Mesenchymal stem cell (in vitro differentiated cells and primary cell): ENCODE measurements around the gene CFAP161.

Source experiments
- DNase-seq: peaks from one replicate; pipeline ENCODE4 v3.0.0-alpha.2; 2013
- H2AFZ ChIP-seq: one replicate; pipeline ENCODE4 v1.6.1; 2013; ENCODE audit warnings: low read depth, mild to moderate bottlenecking, control low read depth, inconsistent platforms, low read length, moderate library complexity
- H2AK5ac ChIP-seq: 2 replicates; pipeline ENCODE4 v1.6.1; 2013; ENCODE audit warnings: low read length, moderate library complexity, mild to moderate bottlenecking, inconsistent platforms; ENCODE audit not compliant: severe bottlenecking
- H2BK120ac ChIP-seq: one replicate; pipeline ENCODE4 v1.6.1; 2013; ENCODE audit warnings: low read depth, mild to moderate bottlenecking, inconsistent platforms, low read length, moderate library complexity
- H2BK12ac ChIP-seq, 2 experiments: one replicate each; pipeline ENCODE4 v1.6.1; 2013; ENCODE audit warnings: inconsistent platforms in 2 of 2, low read length in 2 of 2, mild to moderate bottlenecking in 2 of 2, moderate library complexity in 2 of 2, control low read depth in 1 of 2
- H2BK15ac ChIP-seq: one replicate; pipeline ENCODE4 v1.6.1; 2013; ENCODE audit warnings: mild to moderate bottlenecking, low read depth, inconsistent platforms; ENCODE audit not compliant: poor library complexity, severe bottlenecking
- H2BK5ac ChIP-seq: 2 replicates; pipeline ENCODE4 v1.6.1; 2013; ENCODE audit warnings: low read depth, mild to moderate bottlenecking, low read length, control low read depth, inconsistent platforms; ENCODE audit not compliant: poor library complexity, severe bottlenecking
- H3K14ac ChIP-seq, 2 experiments: one replicate each; pipeline ENCODE4 v1.6.1; 2013; ENCODE audit warnings: inconsistent platforms in 2 of 2, low read length in 2 of 2, control low read depth in 1 of 2, mild to moderate bottlenecking in 1 of 2, moderate library complexity in 1 of 2
- H3K18ac ChIP-seq, 2 experiments: one replicate each; pipeline ENCODE4 v1.6.1; 2013; ENCODE audit warnings: inconsistent platforms in 2 of 2, low read length in 2 of 2, control low read depth in 1 of 2, low read depth in 1 of 2, mild to moderate bottlenecking in 1 of 2
- H3K23ac ChIP-seq, 2 experiments: one replicate each; pipeline ENCODE4 v1.6.1; 2013; ENCODE audit warnings: inconsistent platforms in 2 of 2, low read length in 2 of 2, mild to moderate bottlenecking in 2 of 2, moderate library complexity in 2 of 2, control low read depth in 1 of 2
- H3K27ac ChIP-seq: 2 replicates; pipeline ENCODE4 v1.5.1; 2013; ENCODE audit warnings: mild to moderate bottlenecking, moderate library complexity, low read length, control low read depth, inconsistent platforms; ENCODE audit not compliant: poor library complexity, severe bottlenecking
- H3K27me3 ChIP-seq, 2 experiments: 2 replicates each; pipeline versions ENCODE4 v1.6.1 to v1.7.0; 2013; ENCODE audit warnings: low read length in 2 of 2, mild to moderate bottlenecking in 2 of 2, moderate library complexity in 2 of 2, control low read depth in 1 of 2, inconsistent platforms in 1 of 2; ENCODE audit not compliant: control insufficient read depth in 1 of 2, insufficient read depth in 1 of 2
- H3K36me3 ChIP-seq, 2 experiments: 2 replicates each; pipeline versions ENCODE4 v1.6.1 to v1.7.0; 2013; ENCODE audit warnings: low read length in 2 of 2, control low read depth in 1 of 2, inconsistent platforms in 1 of 2, low read depth in 1 of 2, mild to moderate bottlenecking in 1 of 2; ENCODE audit not compliant: insufficient read depth in 2 of 2, control insufficient read depth in 1 of 2
- H3K4ac ChIP-seq, 2 experiments: one replicate each; pipeline ENCODE4 v1.6.1; 2013; ENCODE audit warnings: inconsistent platforms in 2 of 2, low read length in 2 of 2, mild to moderate bottlenecking in 2 of 2, moderate library complexity in 2 of 2, control low read depth in 1 of 2, low read depth in 1 of 2
- H3K4me1 ChIP-seq: 2 replicates; pipeline ENCODE4 v1.6.1; 2013; ENCODE audit warnings: low read depth, low read length, control low read depth; ENCODE audit not compliant: control insufficient read depth, insufficient read depth
- H3K4me2 ChIP-seq: 2 replicates; pipeline ENCODE4 v1.6.1; 2013; ENCODE audit warnings: low read length, mild to moderate bottlenecking, inconsistent platforms; ENCODE audit not compliant: poor library complexity, severe bottlenecking
- H3K4me3 ChIP-seq, 2 experiments: 2 replicates each; pipeline versions ENCODE4 v1.5.1 to v1.7.0; 2013; ENCODE audit warnings: low read length in 2 of 2, mild to moderate bottlenecking in 2 of 2, control low read depth in 1 of 2, low read depth in 1 of 2; ENCODE audit not compliant: insufficient read depth in 1 of 2
- H3K79me1 ChIP-seq: replicated peaks from 2 replicates; pipeline ENCODE4 v1.6.1; 2013; ENCODE audit warnings: mild to moderate bottlenecking, control low read depth, low read length, inconsistent platforms; ENCODE audit not compliant: poor library complexity, severe bottlenecking
- H3K9ac ChIP-seq: 2 replicates; pipeline ENCODE4 v1.7.0; 2013; ENCODE audit warnings: mild to moderate bottlenecking, low read length, moderate library complexity
- H3K9me3 ChIP-seq: 2 replicates; pipeline ENCODE4 v1.7.0; 2013; ENCODE audit warnings: mild to moderate bottlenecking, low read length; ENCODE audit not compliant: control insufficient read depth
- H4K8ac ChIP-seq: one replicate; pipeline ENCODE4 v1.6.1; 2013; ENCODE audit warnings: inconsistent platforms, mild to moderate bottlenecking, low read length, moderate library complexity
- H4K91ac ChIP-seq: one replicate; pipeline ENCODE4 v1.6.1; 2013; ENCODE audit warnings: mild to moderate bottlenecking, low read length, inconsistent platforms
- WGBS: methylation state at CpG from one replicate; pipeline ENCODE4 v1.1.7; 2013; ENCODE audit warnings: mixed read lengths; 5-methylcytosine and 5-hydroxymethylcytosine counted together

The CFAP161 gene

DNA sequence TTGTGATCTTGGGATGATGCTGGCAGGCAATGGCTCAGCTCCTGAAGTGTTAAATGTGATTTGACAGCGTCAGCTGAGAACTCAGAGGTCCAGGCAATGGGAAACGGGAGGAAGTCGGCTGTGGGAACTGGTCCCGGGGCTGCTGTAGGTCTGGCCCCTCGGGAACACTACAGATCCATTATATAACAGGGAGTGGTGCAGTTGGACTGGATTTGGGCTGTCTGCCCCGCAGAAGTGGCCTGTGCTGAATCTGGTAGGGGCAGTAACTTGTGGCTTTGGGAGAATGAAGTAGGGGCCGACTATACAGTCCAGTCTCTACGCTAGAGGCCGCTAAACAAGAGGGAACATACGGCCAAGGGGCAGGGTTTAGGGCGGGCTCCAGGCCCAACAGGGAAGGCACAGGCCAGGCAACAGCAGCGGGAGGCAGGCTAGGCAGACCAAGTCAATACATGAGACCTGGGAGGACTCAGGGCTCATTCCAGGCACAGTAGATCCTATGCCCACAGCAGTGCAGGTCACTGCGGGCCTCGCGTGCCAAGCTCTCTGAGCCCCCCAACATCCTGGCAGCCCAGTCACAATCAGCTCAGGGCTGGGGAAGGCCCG is 42.3 kb downstream of the CFAP161 start:
- WGBS: 75% methylated on average over 15 of the region's 16 CpGs
- H2BK12ac ChIP-seq: no peak overlapping the region
- H2BK15ac ChIP-seq: no peak overlapping the region
- H3K36me3 ChIP-seq: no peaks in the 10 kb centered on the region
- H3K27ac ChIP-seq: no peak overlapping the region
- no peak overlapping the region for H2BK5ac ChIP-seq
- H2BK120ac ChIP-seq: no peak overlapping the region
- no peak overlapping the region for H3K14ac ChIP-seq
- no peak overlapping the region for H3K18ac ChIP-seq
- H2AK5ac ChIP-seq: no peak overlapping the region
- no peak overlapping the region for H3K4ac ChIP-seq
- H3K27me3 ChIP-seq: peaks cover 0 to 13% of the 10 kb centered on the region in 2 experiments
- no peaks in the 10 kb centered on the region for H3K79me1 ChIP-seq
- H3K9me3 ChIP-seq: no peaks in the 10 kb centered on the region
- H3K23ac ChIP-seq: no peak overlapping the region
- no peak overlapping the region for H3K4me2 ChIP-seq
- H4K91ac ChIP-seq: no peak overlapping the region
- no peak overlapping the region for H3K4me3 ChIP-seq
- H3K9ac ChIP-seq: peak overlapping the region; percentile 66
- no peak for DNase-seq
- H2AFZ ChIP-seq: no peak overlapping the region
- no peak overlapping the region for H4K8ac ChIP-seq
- H3K4me1 ChIP-seq: no peaks in the 10 kb centered on the region

- no peak overlapping the region for H2BK15ac ChIP-seq
- H2AFZ ChIP-seq: no peak overlapping the region
- H4K91ac ChIP-seq: no peak overlapping the region
- 50% methylated on average over 1 of the region's 2 CpGs for WGBS
- no peak overlapping the region for H3K9ac ChIP-seq
- no peaks in the 10 kb centered on the region for H3K9me3 ChIP-seq
- H3K27me3 ChIP-seq: peaks cover 0 to 9% of the 10 kb centered on the region in 2 experiments
- no peak overlapping the region for H3K27ac ChIP-seq
- no peak overlapping the region for H3K23ac ChIP-seq
- no peak for DNase-seq
- H3K4me3 ChIP-seq: no peak overlapping the region
- H3K4ac ChIP-seq: no peak overlapping the region
- H3K4me1 ChIP-seq: no peaks in the 10 kb centered on the region
- no peak overlapping the region for H2AK5ac ChIP-seq
- no peaks in the 10 kb centered on the region for H3K79me1 ChIP-seq
- no peak overlapping the region for H4K8ac ChIP-seq
- H2BK5ac ChIP-seq: no peak overlapping the region
- no peak overlapping the region for H3K4me2 ChIP-seq
- H3K18ac ChIP-seq: no peak overlapping the region
- H3K14ac ChIP-seq: no peak overlapping the region
- H2BK12ac ChIP-seq: no peak overlapping the region
- no peak overlapping the region for H2BK120ac ChIP-seq
- no peaks in the 10 kb centered on the region for H3K36me3 ChIP-seq
Observed at GRCh38 chr15:81178365-81178764, 44.3 kb downstream of the CFAP161 start.

DNA sequence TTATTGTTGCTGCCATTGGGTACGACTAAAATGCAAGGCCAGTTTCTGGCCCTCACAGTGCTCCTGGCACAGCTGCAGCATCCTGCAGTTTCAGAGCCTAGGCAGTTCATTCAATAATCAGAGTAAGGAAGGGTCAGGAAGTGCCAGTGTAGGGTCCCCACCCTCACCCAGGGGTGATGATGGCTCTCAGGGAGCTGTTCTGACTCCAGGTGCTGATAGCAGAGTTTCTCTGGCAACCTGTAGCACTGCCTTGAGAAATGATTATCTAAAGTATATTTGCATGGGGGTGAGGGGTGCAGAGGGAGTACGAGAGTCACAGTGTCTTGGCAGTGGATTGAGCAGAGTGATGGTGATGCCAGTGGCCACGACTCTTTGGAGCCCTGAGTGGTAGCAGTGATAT is 47.1 kb downstream of the CFAP161 start:
- Histone ChIP-seq H2BK12ac (no peak overlapping the region), H4K8ac (no peak overlapping the region), H3K9ac (no peak overlapping the region), H4K91ac (no peak overlapping the region), H3K27ac (no peak overlapping the region), H3K4me3 (no peak overlapping the region), H3K27me3 (no peaks in the 10 kb centered on the region), H3K14ac (no peak overlapping the region), H3K4ac (no peak overlapping the region), H2BK120ac (no peak overlapping the region), H2BK15ac (no peak overlapping the region), H2BK5ac (no peak overlapping the region), H2AFZ (no peak overlapping the region), H3K36me3 (no peaks in the 10 kb centered on the region), H3K4me1 (no peaks in the 10 kb centered on the region), H3K4me2 (no peak overlapping the region), H3K79me1 (no peaks in the 10 kb centered on the region), H3K9me3 (no peaks in the 10 kb centered on the region), H3K23ac (no peak overlapping the region), H3K18ac (no peak overlapping the region), H2AK5ac (no peak overlapping the region)
- DNase-seq: no peak
- WGBS: 54% methylated on average over 3 of the region's 3 CpGs

- no peak overlapping the region for H3K14ac ChIP-seq
Observed at GRCh38 chr15:81182031-81182755, 48.1 kb downstream of the CFAP161 start.

More at GRCh38 chr15:81182031-81182755, 48.1 kb downstream of the CFAP161 start:
- no peak overlapping the region for H2BK15ac ChIP-seq
- H3K9ac ChIP-seq: peak overlapping the region; percentile 83
- no peak overlapping the region for H3K18ac ChIP-seq
- no peak overlapping the region for H4K91ac ChIP-seq
- H2AK5ac ChIP-seq: no peak overlapping the region
- no peaks in the 10 kb centered on the region for H3K36me3 ChIP-seq
- no peak overlapping the region for H2BK5ac ChIP-seq
- no peak overlapping the region for H2AFZ ChIP-seq
- H2BK12ac ChIP-seq: no peak overlapping the region
- H3K27ac ChIP-seq: no peak overlapping the region
- H3K4me1 ChIP-seq: no peaks in the 10 kb centered on the region
- H3K27me3 ChIP-seq: no peaks in the 10 kb centered on the region
- no peak overlapping the region for H3K4me2 ChIP-seq
- DNase-seq: no peak
- H3K4me3 ChIP-seq: peak overlapping the region in 1 of 2 experiments; percentile 74
- no peak overlapping the region for H2BK120ac ChIP-seq
- H3K9me3 ChIP-seq: no peaks in the 10 kb centered on the region
- H4K8ac ChIP-seq: no peak overlapping the region
- H3K23ac ChIP-seq: no peak overlapping the region
- H3K4ac ChIP-seq: no peak overlapping the region
- 79% methylated on average over 9 of the region's 13 CpGs for WGBS
- no peaks in the 10 kb centered on the region for H3K79me1 ChIP-seq
